CD14-positive monocyte (primary cell): ENCODE measurements around the gene HTRA3. TPM values are rescaled to one million over a fixed set of nuclear protein-coding genes. Genes with fewer than 3 reads are reported as not detected.

Source experiments
- DNase-seq, 3 donors: peaks; one replicate each; pipeline ENCODE4 v3.0.0-alpha.2; 2011 to 2022
- H2AFZ ChIP-seq: 2 replicates; pipeline ENCODE4 v1.6.0; 2012; ENCODE audit warnings: mild to moderate bottlenecking, low read depth, low read length, inconsistent platforms; ENCODE audit not compliant: insufficient read depth, poor library complexity, severe bottlenecking
- H3K27ac ChIP-seq, 2 donors: 1 replicate in 1 of 2; 2 replicates in 1 of 2; pipeline ENCODE4 v1.5.1; 2012 to 2013; ENCODE audit warnings: low read length in 2 of 2, control low read depth in 1 of 2, inconsistent platforms in 1 of 2, low read depth in 1 of 2, mild to moderate bottlenecking in 1 of 2
- H3K27me3 ChIP-seq, 2 donors: one replicate each; pipeline versions ENCODE4 v1.6.0 to v1.6.1; 2011 to 2013; ENCODE audit warnings: low read length in 2 of 2; ENCODE audit not compliant: control insufficient read depth in 2 of 2, insufficient read depth in 2 of 2
- H3K36me3 ChIP-seq, 2 donors: replicated peaks in 1 of 2; 1 replicate in 1 of 2; 2 replicates in 1 of 2; pipeline versions ENCODE4 v1.5.1 to v1.6.1; 2012 to 2013; ENCODE audit warnings: low read length in 2 of 2, control low read depth in 1 of 2, inconsistent platforms in 1 of 2, mild to moderate bottlenecking in 1 of 2; ENCODE audit not compliant: insufficient read depth in 2 of 2, control insufficient read depth in 1 of 2
- H3K4me1 ChIP-seq, 2 donors: 1 replicate in 1 of 2; 2 replicates in 1 of 2; pipeline versions ENCODE4 v1.5.1 to v1.6.1; 2012 to 2013; ENCODE audit warnings: low read length in 2 of 2, control low read depth in 1 of 2, inconsistent platforms in 1 of 2, mild to moderate bottlenecking in 1 of 2, moderate library complexity in 1 of 2; ENCODE audit not compliant: insufficient read depth in 2 of 2, control insufficient read depth in 1 of 2
- H3K4me2 ChIP-seq: replicated peaks from 2 replicates; pipeline ENCODE3; 2012; ENCODE audit warnings: low read length, moderate library complexity, mild to moderate bottlenecking; ENCODE audit not compliant: poor library complexity, severe bottlenecking; ENCODE audit errors: extremely low read depth
- H3K4me3 ChIP-seq, 3 experiments: fragments of 200-600 bp in 1 of 3; sonication (generic) in 1 of 3; replicated peaks in 1 of 3; 1 replicate in 2 of 3; 2 replicates in 1 of 3; pipeline ENCODE4 v1.5.1; 2011 to 2013; ENCODE audit warnings: low read length in 3 of 3, mild to moderate bottlenecking in 3 of 3, control low read depth in 2 of 3, low read depth in 2 of 3, inconsistent platforms in 1 of 3, moderate library complexity in 1 of 3
- H3K79me2 ChIP-seq: 2 replicates; pipeline ENCODE4 v1.6.0; 2012; ENCODE audit warnings: mild to moderate bottlenecking, control low read depth, inconsistent platforms, low read length, moderate library complexity; ENCODE audit not compliant: insufficient read depth
- H3K9ac ChIP-seq: 2 replicates; pipeline ENCODE4 v1.6.0; 2017; ENCODE audit warnings: low read length, mild to moderate bottlenecking; ENCODE audit not compliant: insufficient read depth, poor library complexity, severe bottlenecking
- H3K9me3 ChIP-seq, 2 donors: replicated peaks in 1 of 2; 1 replicate in 1 of 2; 2 replicates in 1 of 2; pipeline versions ENCODE4 v1.5.1 to v1.6.1; 2012 to 2013; ENCODE audit warnings: low read length in 2 of 2, control low read depth in 1 of 2; ENCODE audit not compliant: control insufficient read depth in 1 of 2, insufficient read depth in 1 of 2
- H4K20me1 ChIP-seq: 2 replicates; pipeline ENCODE4 v1.6.0; 2012; ENCODE audit warnings: mild to moderate bottlenecking, low read length, control low read depth, moderate library complexity; ENCODE audit not compliant: insufficient read depth
- H3K27ac Mint-ChIP-seq, 7 donors: one replicate each; pipeline ENCODE4 v1.8.0; 2020; ENCODE audit warnings: mild to moderate bottlenecking in 7 of 7, mixed read lengths in 7 of 7, moderate library complexity in 6 of 7, inconsistent platforms in 2 of 7
- H3K27me3 Mint-ChIP-seq, 3 donors: one replicate each; pipeline ENCODE4 v1.8.0; 2021 to 2022; ENCODE audit warnings: low read depth in 3 of 3, mild to moderate bottlenecking in 3 of 3, mixed read lengths in 3 of 3, moderate library complexity in 3 of 3, inconsistent platforms in 1 of 3
- H3K36me3 Mint-ChIP-seq, 2 donors: one replicate each; pipeline ENCODE4 v1.8.0; 2020; ENCODE audit warnings: mixed read lengths in 2 of 2, inconsistent platforms in 1 of 2, mild to moderate bottlenecking in 1 of 2
- H3K4me1 Mint-ChIP-seq: one replicate; pipeline ENCODE4 v1.8.0; 2020; ENCODE audit warnings: mild to moderate bottlenecking, mixed read lengths
- H3K4me3 Mint-ChIP-seq, 2 donors: one replicate each; pipeline ENCODE4 v1.8.0; 2020; ENCODE audit warnings: mild to moderate bottlenecking in 2 of 2, mixed read lengths in 2 of 2, moderate library complexity in 1 of 2
- H3K9me3 Mint-ChIP-seq, 7 donors: one replicate each; pipeline ENCODE4 v1.8.0; 2020 to 2022; ENCODE audit warnings: mixed read lengths in 7 of 7, mild to moderate bottlenecking in 6 of 7, moderate library complexity in 6 of 7, inconsistent platforms in 2 of 7
- WGBS: methylation state at CpG from one replicate; pipeline ENCODE4 v1.1.5; 2013; ENCODE audit warnings: missing lambda C conversion rate; ENCODE audit not compliant: insufficient coverage; 5-methylcytosine and 5-hydroxymethylcytosine counted together
- intact Hi-C, 2 donors: fragments of 100-400 bp; cut with micrococcal nuclease; formaldehyde crosslinking; loops; one replicate each; pipeline versions ENCODE4 v1.15.0 to v1.15.1; 2023
- polyA plus RNA-seq, 3 donors: library from polyadenylated mRNA; depleted of rRNA in 1 of 3; unstranded in 2 of 3; stranded (reverse) in 1 of 3; fragments of 300-500 nt in 2 of 3; fragments of >200 nt in 1 of 3; fragmentation: Illumina TruSeq in 2 of 3; gene quantifications; 1 replicate in 2 of 3; 2 replicates in 1 of 3; pipeline ENCODE4 v1.2.3, GENCODE V29; 2012 to 2021
- TF ChIP-seq, protein P1 (sequence below): fragments of 200-600 bp; IDR thresholded peaks from one replicate; pipeline ENCODE4 v1.8.0; 2022; ENCODE audit warnings: antibody characterized with exemption, mild to moderate bottlenecking

The HTRA3 gene
- polyA plus RNA-seq, 3 donors = not detected

DNA sequence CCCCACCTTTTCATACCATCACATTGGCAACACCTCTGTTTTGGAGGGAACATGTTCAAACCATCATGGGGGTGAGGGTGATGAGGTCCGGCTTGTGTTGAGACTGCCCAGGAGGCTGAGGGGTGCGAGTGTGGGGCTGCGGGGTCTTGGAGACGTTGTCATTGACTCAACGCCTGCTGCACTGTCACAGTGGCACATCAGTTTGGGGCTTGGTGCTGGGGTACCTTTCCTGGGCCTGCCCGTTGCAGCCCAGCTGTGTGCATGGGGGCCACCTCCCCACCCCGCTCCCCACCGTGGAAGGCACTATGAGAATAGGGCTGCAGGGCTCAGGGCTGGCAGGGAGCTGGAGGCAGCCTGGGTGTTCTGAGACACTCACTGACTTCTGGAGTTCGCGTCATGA lies 2.3 kb downstream of the HTRA3 start:
- Mint-ChIP-seq H3K36me3 (no peaks in the 10 kb centered on the region), H3K4me3 (no peak overlapping the region), H3K27ac (no peak overlapping the region), H3K9me3 (peaks cover 0 to 3% (median 0%) of the 10 kb centered on the region in 7 donors), H3K4me1 (peaks cover 30% of the 10 kb centered on the region), H3K27me3 (peaks cover 26 to 27% (median 26%) of the 10 kb centered on the region in 3 donors)
- no peak overlapping the region for H3K4me2 ChIP-seq
- no peaks in the 10 kb centered on the region for H3K36me3 ChIP-seq
- peaks cover 9 to 26% of the 10 kb centered on the region in 2 donors for H3K4me1 ChIP-seq
- TF ChIP-seq, protein P1, sequence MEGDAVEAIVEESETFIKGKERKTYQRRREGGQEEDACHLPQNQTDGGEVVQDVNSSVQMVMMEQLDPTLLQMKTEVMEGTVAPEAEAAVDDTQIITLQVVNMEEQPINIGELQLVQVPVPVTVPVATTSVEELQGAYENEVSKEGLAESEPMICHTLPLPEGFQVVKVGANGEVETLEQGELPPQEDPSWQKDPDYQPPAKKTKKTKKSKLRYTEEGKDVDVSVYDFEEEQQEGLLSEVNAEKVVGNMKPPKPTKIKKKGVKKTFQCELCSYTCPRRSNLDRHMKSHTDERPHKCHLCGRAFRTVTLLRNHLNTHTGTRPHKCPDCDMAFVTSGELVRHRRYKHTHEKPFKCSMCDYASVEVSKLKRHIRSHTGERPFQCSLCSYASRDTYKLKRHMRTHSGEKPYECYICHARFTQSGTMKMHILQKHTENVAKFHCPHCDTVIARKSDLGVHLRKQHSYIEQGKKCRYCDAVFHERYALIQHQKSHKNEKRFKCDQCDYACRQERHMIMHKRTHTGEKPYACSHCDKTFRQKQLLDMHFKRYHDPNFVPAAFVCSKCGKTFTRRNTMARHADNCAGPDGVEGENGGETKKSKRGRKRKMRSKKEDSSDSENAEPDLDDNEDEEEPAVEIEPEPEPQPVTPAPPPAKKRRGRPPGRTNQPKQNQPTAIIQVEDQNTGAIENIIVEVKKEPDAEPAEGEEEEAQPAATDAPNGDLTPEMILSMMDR = no peak
- no peak overlapping the region for H3K9ac ChIP-seq
- no peaks in the 10 kb centered on the region for H4K20me1 ChIP-seq
- no peak overlapping the region for H3K27ac ChIP-seq
- peaks cover 0 to 19% of the 10 kb centered on the region in 2 donors for H3K27me3 ChIP-seq
- H3K4me3 ChIP-seq = no peak overlapping the region
- WGBS = 96% methylated on average over 10 of the region's 10 CpGs
- H2AFZ ChIP-seq = no peak overlapping the region
- no peak for DNase-seq
- H3K79me2 ChIP-seq = no peaks in the 10 kb centered on the region
- H3K9me3 ChIP-seq = no peaks in the 10 kb centered on the region
- intact Hi-C loops = no loop called here

DNA sequence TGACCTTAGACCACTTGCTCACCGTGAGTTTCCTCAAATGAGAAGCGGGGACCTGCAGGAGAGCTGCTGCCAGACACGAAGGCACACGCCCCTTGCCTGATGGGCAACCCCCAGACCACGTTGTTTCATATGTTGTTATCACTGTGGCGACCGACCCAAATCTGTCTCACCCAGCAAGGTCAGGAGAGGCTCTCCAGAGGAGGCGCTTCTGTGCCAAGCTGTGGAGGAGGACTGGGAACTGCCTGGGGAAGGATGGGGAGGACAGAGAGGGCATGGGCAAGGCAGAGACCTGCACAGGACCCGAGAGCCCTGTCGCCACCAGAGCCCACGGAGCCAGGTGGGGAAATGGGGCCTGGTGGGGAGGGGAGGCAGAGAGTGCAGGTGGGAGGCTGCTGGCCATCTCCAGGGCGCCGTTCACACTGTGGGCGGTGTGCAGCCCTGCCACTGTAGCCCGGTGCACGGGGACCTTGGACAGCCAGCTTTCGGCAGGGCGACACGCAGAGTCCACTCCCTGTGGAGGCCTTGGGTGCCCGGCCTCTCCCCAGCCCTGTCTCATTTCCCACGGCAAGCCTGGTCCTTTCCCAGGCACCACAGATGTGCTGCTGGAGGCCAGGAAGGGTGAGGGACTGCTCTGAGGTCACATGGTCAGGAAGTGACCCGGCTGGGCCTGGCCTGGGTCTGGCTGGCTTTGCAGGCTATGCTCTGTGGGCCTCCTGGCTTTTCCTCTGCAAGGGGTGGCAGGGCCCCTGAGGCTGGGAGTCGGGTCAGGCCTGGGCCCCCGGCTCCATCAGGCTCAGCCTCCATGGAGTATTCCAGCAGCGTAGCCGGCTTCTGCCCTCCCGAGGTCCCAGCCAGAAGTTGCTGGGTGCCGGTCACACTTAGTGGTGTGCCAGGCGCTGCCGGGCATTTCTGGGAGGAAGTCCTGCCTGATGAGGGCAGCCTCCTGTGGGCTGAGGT lies 3.2 kb downstream of the HTRA3 start:
- Histone ChIP-seq H3K36me3 (no peaks in the 10 kb centered on the region), H3K27ac (no peak overlapping the region), H3K9me3 (no peaks in the 10 kb centered on the region), H3K4me1 (peaks cover 9 to 26% of the 10 kb centered on the region in 2 donors), H3K79me2 (no peaks in the 10 kb centered on the region), H2AFZ (peak overlapping the region; percentile 65), H4K20me1 (no peaks in the 10 kb centered on the region), H3K27me3 (peaks cover 0 to 19% of the 10 kb centered on the region in 2 donors), H3K4me2 (peak overlapping the region; percentile 31), H3K4me3 (no peak overlapping the region), H3K9ac (no peak overlapping the region)
- Mint-ChIP-seq H3K9me3 (peaks cover 0 to 3% (median 0%) of the 10 kb centered on the region in 7 donors), H3K4me1 (peaks cover 29% of the 10 kb centered on the region), H3K27ac (no peak overlapping the region), H3K4me3 (peak overlapping the region; percentile 52 to 71), H3K27me3 (peaks cover 27 to 31% (median 28%) of the 10 kb centered on the region in 3 donors), H3K36me3 (no peaks in the 10 kb centered on the region)
- WGBS = 66% methylated on average over 25 of the region's 30 CpGs
- DNase-seq = no peak
- TF ChIP-seq, protein P1 = no peak
- intact Hi-C loops = no loop called here
